ENCODE results near the gene CACNB3.

The CACNB3 gene

DNA sequence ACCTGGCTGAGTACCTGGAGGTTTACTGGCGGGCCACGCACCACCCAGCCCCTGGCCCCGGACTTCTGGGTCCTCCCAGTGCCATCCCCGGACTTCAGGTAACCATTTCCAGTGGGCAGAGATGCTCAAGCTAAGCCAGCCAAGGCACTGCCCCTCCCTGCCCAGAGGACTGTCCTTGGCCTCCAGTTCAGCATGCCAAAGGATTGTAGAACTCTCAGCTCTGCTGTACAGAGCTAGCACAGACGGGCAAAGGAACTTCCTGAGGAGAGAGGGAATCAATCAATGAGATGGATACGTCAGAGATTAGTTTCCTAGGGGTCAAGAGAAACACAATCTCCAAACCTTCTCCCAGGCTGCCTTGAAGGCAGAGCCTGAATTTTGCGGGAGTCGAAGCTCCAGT, 8.7 kb downstream of the CACNB3 start:
- no peak for TF ChIP-seq CTCF (conservative IDR thresholded peaks at IDR 0.05; ENCODE audit: low read depth, low read length)
- H3K4me3 ChIP-seq (ENCODE audit: low read depth, low read length), result no peak overlapping the region
- DNase-seq (ENCODE audit: low read depth), result no peak

DNA sequence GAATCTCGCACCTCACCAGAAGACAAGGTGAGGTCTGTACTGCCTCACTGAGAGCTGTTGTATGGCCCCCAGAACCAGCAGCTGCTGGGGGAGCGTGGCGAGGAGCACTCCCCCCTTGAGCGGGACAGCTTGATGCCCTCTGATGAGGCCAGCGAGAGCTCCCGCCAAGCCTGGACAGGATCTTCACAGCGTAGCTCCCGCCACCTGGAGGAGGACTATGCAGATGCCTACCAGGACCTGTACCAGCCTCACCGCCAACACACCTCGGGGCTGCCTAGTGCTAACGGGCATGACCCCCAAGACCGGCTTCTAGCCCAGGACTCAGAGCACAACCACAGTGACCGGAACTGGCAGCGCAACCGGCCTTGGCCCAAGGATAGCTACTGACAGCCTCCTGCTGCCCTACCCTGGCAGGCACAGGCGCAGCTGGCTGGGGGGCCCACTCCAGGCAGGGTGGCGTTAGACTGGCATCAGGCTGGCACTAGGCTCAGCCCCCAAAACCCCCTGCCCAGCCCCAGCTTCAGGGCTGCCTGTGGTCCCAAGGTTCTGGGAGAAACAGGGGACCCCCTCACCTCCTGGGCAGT, 9.3 kb downstream of the CACNB3 start:
- H3K4me3 ChIP-seq (ENCODE audit: low read depth, low read length), result no peak overlapping the region
- no peak for DNase-seq (ENCODE audit: low read depth)
- TF ChIP-seq CTCF (conservative IDR thresholded peaks at IDR 0.05; ENCODE audit: low read depth, low read length), result no peak

DNA sequence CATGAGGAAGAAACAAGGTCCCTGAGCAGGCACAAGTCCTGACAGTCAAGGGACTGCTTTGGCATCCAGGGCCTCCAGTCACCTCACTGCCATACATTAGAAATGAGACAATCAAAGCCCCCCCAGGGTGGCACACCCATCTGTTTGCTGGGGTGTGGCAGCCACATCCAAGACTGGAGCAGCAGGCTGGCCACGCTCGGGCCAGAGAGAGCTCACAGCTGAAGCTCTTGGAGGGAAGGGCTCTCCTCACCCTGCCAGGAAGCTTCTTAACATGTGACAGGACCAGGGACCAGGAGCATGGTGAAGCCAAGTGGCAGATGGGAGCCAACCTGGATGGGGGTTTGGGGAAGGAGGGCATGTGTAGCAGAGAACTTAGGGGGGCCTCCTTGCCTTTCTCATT, 10.0 kb downstream of the CACNB3 start:
- TF ChIP-seq CTCF (conservative IDR thresholded peaks at IDR 0.05; ENCODE audit: low read depth, low read length), result no peak
- no peak overlapping the region for H3K4me3 ChIP-seq (ENCODE audit: low read depth, low read length)
- no peak for DNase-seq (ENCODE audit: low read depth)

GRCh38 chr12:48828841-48829575, 10.7 kb downstream of the CACNB3 start:
- TF ChIP-seq CTCF (conservative IDR thresholded peaks at IDR 0.05; ENCODE audit: low read depth, low read length), result no peak
- H3K4me3 ChIP-seq (ENCODE audit: low read depth, low read length), result no peak overlapping the region
- no peak for DNase-seq (ENCODE audit: low read depth)

GRCh38 chr12:48831257-48831656, 13.0 kb downstream of the CACNB3 start:
- no peak overlapping the region for H3K4me3 ChIP-seq (ENCODE audit: low read depth, low read length)
- no peak for TF ChIP-seq CTCF (conservative IDR thresholded peaks at IDR 0.05; ENCODE audit: low read depth, low read length)
- DNase-seq (ENCODE audit: low read depth), result no peak

DNA sequence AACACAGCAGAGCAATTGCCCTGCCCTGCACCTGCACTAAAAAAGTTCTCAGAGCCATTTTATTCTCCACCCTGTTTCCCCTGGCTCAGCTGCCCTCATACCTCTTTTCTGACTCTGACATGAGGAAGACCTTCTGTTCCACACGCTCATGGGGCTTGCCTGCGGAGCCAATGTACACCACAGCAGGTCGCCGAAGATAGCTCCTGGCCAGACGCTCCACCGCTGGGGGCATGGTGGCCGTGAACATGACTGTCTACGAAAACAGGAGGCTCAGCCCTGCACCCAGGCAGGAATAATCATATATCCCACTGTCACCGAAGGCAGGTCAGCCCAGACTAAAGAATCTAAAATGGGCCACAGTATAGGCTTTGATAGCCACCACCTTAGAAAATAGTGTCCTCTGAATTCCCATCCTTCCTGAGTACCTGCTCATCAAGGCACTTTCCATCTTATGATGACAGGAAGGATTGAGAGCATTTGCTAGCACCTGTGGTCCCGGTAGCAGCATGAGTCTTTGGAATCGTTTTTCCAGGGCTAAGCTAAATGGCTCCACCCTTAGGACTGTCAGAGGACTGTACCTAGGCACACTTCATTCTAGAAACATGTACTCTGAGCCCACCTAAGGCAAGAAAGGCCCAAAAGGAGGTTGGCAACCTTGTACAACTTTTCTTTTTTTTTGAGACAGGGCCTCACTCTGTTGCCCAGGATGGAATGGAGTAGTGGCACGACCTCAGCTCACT, 14.2 kb downstream of the CACNB3 start:
- DNase-seq (ENCODE audit: low read depth), result no peak
- no peak overlapping the region for H3K4me3 ChIP-seq (ENCODE audit: low read depth, low read length)
- no peak for TF ChIP-seq CTCF (conservative IDR thresholded peaks at IDR 0.05; ENCODE audit: low read depth, low read length)

Data from choroid plexus epithelial cell (primary cell).